Large intestine (tissue), 3 donors: ENCODE measurements around the gene GSTA3. TPM values are rescaled to one million over a fixed set of nuclear protein-coding genes. Genes with fewer than 3 reads are reported as not detected.
"Not testable (repeated sequence)": the region's sequence is repeated elsewhere in the genome, so short reads cannot be mapped to it uniquely, and the experiment has no call there.

Experiments used
- DNase-seq, 2 donors: peaks; one replicate each; pipeline versions ENCODE4 v3.0.0 to v3.0.0-alpha.2; 2013
- H3K27ac ChIP-seq: one replicate; pipeline ENCODE4 v1.5.1; 2013; ENCODE audit warnings: low read length
- H3K27me3 ChIP-seq: 2 replicates; pipeline ENCODE4 v1.6.1; 2013; ENCODE audit warnings: low read length; ENCODE audit not compliant: control insufficient read depth, insufficient read depth
- H3K36me3 ChIP-seq: 2 replicates; pipeline ENCODE4 v1.6.1; 2013; ENCODE audit warnings: low read length; ENCODE audit not compliant: control insufficient read depth, insufficient read depth
- H3K4me1 ChIP-seq: one replicate; pipeline ENCODE4 v1.6.1; 2013; ENCODE audit warnings: low read length; ENCODE audit not compliant: control insufficient read depth, insufficient read depth
- H3K4me3 ChIP-seq: one replicate; pipeline ENCODE4 v1.5.1; 2013; ENCODE audit warnings: low read length
- H3K9me3 ChIP-seq: one replicate; pipeline ENCODE4 v1.6.1; 2013; ENCODE audit warnings: mild to moderate bottlenecking, low read depth, low read length, moderate library complexity; ENCODE audit not compliant: control insufficient read depth
- WGBS: methylation state at CpG from one replicate; pipeline ENCODE4 v1.1.5; 2013; ENCODE audit warnings: low lambda C conversion rate; ENCODE audit not compliant: insufficient coverage; 5-methylcytosine and 5-hydroxymethylcytosine counted together
- polyA plus RNA-seq: library from polyadenylated mRNA; unstranded; fragments of 120-200 nt; gene quantifications from one replicate; pipeline ENCODE4 v1.2.1, GENCODE V29; 2013

The GSTA3 gene
- polyA plus RNA-seq, 1 donor, result 0.12 TPM

DNA sequence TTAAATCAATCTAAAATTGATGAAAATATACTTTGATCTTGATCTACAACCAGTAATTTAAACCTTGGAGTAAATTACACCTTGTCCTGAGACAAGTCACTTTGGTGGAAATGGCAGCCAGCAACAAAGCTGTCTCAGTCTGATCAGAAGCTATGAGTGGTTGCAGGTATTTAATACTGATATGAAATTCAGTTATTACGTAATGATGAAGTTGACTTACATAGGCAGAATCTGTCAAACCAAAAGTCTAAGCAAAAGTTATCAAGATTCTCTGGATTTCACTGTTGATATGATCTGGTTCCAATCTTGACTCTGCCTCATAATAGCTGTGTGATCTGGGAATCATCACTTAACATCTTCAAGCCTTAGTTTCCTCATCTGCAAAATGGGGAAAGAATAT, 41.3 kb downstream of the GSTA3 start:
- no CpG with 5 or more reads among the region's 1 CpG for WGBS
- DNase-seq, result no peak

DNA sequence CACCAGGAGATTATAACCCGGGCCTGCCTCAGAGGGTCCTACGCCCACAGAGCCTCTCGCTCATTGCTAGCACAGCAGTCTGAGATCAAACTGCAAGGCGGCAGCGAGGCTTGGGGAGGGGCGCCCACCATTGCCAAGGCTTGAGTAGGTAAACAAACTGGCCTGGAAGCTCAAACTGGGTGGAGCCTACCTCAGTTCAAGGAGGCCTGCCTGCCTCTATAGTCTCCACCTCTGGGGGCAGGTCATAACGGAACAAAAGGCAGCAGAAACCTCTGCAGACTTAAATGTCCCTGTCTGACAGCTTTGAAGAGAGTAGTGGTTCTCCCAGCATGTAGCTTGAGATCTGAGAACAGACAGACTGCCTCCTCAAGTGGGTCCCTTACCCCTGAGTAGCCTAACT, 48.3 kb downstream of the GSTA3 start:
- H3K4me1 ChIP-seq, DNase-seq, H3K27me3 ChIP-seq, H3K9me3 ChIP-seq, H3K36me3 ChIP-seq, H3K4me3 ChIP-seq, H3K27ac ChIP-seq: not testable (repeated sequence)
- WGBS, result no CpG with 5 or more reads among the region's 7 CpGs

More for the DNA sequence above, 41.3 kb downstream of the GSTA3 start:
- Histone ChIP-seq H3K9me3 (no peaks in the 10 kb centered on the region), H3K4me1 (no peaks in the 10 kb centered on the region), H3K4me3 (no peak overlapping the region), H3K27ac (no peak overlapping the region), H3K27me3 (no peaks in the 10 kb centered on the region), H3K36me3 (no peaks in the 10 kb centered on the region)

GRCh38 chr6:52858416-52858815, 51.1 kb downstream of the GSTA3 start:
- no peaks in the 10 kb centered on the region for H3K4me1 ChIP-seq
- no peak overlapping the region for H3K27ac ChIP-seq
- 100% methylated on average over 1 of the region's 4 CpGs for WGBS
- H3K4me3 ChIP-seq, result no peak overlapping the region
- no peaks in the 10 kb centered on the region for H3K9me3 ChIP-seq
- H3K36me3 ChIP-seq, result no peaks in the 10 kb centered on the region
- DNase-seq, result no peak
- no peaks in the 10 kb centered on the region for H3K27me3 ChIP-seq

- H3K9me3 ChIP-seq, H3K27ac ChIP-seq, H3K36me3 ChIP-seq, H3K4me1 ChIP-seq, H3K4me3 ChIP-seq, H3K27me3 ChIP-seq: not testable (repeated sequence)
- peak in 1 of 2 donors; percentile 29 for DNase-seq
- WGBS, result no CpG with 5 or more reads among the region's 3 CpGs
These were observed 53.4 kb downstream of the GSTA3 start for GRCh38 chr6:52856137-52856536.

DNA sequence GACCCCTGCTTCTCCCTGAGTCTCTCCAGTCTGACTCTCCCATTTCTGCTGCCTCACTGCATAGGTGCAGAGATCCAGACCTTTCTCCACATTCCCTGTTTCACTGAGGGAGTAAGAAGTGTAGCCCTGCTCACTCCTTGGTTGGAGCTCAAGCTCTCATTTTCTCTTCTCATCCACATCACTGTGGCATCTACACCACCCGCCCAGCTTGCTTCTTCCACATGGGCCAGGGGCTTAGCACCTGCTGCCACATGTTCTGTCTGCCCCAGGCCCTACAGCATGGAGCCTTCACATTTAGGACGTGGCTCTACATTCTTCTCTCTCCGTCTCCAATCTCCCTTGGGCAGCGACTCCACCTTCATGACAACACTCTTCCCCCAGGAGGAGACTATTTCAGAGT, 60.4 kb downstream of the GSTA3 start:
- Histone ChIP-seq H3K9me3 (no peaks in the 10 kb centered on the region), H3K36me3 (no peaks in the 10 kb centered on the region), H3K27me3 (no peaks in the 10 kb centered on the region), H3K4me1 (peaks cover 8% of the 10 kb centered on the region), H3K4me3 (no peak overlapping the region), H3K27ac (no peak overlapping the region)
- no peak for DNase-seq
- 91% methylated on average over 4 of the region's 4 CpGs for WGBS

Other genes starting within 250 kb of the GSTA3 start
- gene TMEM14A, start 238.6 kb downstream of the GSTA3 start, polyA plus RNA-seq, result 49.1 TPM
- gene GSTA2, start 146.2 kb downstream of the GSTA3 start, polyA plus RNA-seq, result 24.0 TPM
- 311 TPM for gene GSTA1, start 105.9 kb downstream of the GSTA3 start, polyA plus RNA-seq
- gene GSTA5, start 68.9 kb downstream of the GSTA3 start, polyA plus RNA-seq, result not detected
- gene GSTA4, start 85.6 kb upstream of the GSTA3 start, polyA plus RNA-seq, result 93.6 TPM
- 56.0 TPM for gene CILK1, start 152.1 kb upstream of the GSTA3 start, polyA plus RNA-seq
- gene FBXO9, start 155.7 kb upstream of the GSTA3 start, polyA plus RNA-seq, result 175 TPM
- gene GCM1, start 239.1 kb upstream of the GSTA3 start, polyA plus RNA-seq, result not detected